Stimulated activated CD8-positive, alpha-beta memory T cell treated with anti-CD3 and anti-CD28 coated beads, Interleukin-7, amount 100 ng/mL, for 48 hours (primary cell): ENCODE data around the gene CXorf58.

Experiments
- DNase-seq, 2 donors: peaks; one replicate each; pipeline ENCODE4 v3.0.0-alpha.2; 2020; ENCODE audit warnings: low read depth in 1 of 2; ENCODE audit errors: extremely low read depth in 1 of 2

CXorf58 gene

GRCh38 chrX:23898412-23898959, 9.3 kb upstream of the CXorf58 start:
- no peak for DNase-seq

GRCh38 chrX:23900220-23900797, 7.5 kb upstream of the CXorf58 start:
- no peak for DNase-seq

GRCh38 chrX:23901060-23901459, 6.7 kb upstream of the CXorf58 start:
- no peak for DNase-seq

GRCh38 chrX:23901805-23902204, 6.0 kb upstream of the CXorf58 start:
- no peak for DNase-seq

GRCh38 chrX:23902419-23902818, 5.4 kb upstream of the CXorf58 start:
- no peak for DNase-seq

GRCh38 chrX:23904096-23904495, 3.7 kb upstream of the CXorf58 start:
- DNase-seq: no peak

GRCh38 chrX:23907111-23907497, 702 bp upstream of the CXorf58 start:
- no peak for DNase-seq

GRCh38 chrX:23908219-23909004, 606 bp downstream of the CXorf58 start:
- DNase-seq: no peak

- no peak for DNase-seq
These were observed 3.5 kb downstream of the CXorf58 start for GRCh38 chrX:23911126-23911835.

- DNase-seq: no peak
These were observed 11.3 kb downstream of the CXorf58 start for GRCh38 chrX:23919148-23919547.

- DNase-seq: no peak
These were observed 12.0 kb downstream of the CXorf58 start for GRCh38 chrX:23919706-23920320.

- no peak for DNase-seq
These were observed 18.2 kb downstream of the CXorf58 start for GRCh38 chrX:23926015-23926414.

GRCh38 chrX:23930894-23931604, 23.2 kb downstream of the CXorf58 start:
- DNase-seq: no peak

GRCh38 chrX:23932046-23932445, 24.2 kb downstream of the CXorf58 start:
- no peak for DNase-seq

GRCh38 chrX:23935106-23935505, 27.3 kb downstream of the CXorf58 start:
- no peak for DNase-seq

- no peak for DNase-seq
These were observed 28.4 kb downstream of the CXorf58 start for GRCh38 chrX:23936180-23936579.

GRCh38 chrX:23937100-23937499, 29.3 kb downstream of the CXorf58 start:
- DNase-seq: no peak

- DNase-seq: no peak
These were observed 30.9 kb downstream of the CXorf58 start for GRCh38 chrX:23938690-23939089.

GRCh38 chrX:23939203-23939602, 31.4 kb downstream of the CXorf58 start:
- DNase-seq: no peak

GRCh38 chrX:23944234-23944633, 36.4 kb downstream of the CXorf58 start:
- DNase-seq: no peak

- no peak for DNase-seq
These were observed 37.4 kb downstream of the CXorf58 start for GRCh38 chrX:23945206-23945605.
